H1 (cell line): ENCODE measurements around the gene PREX1. TPM values are rescaled to one million over a fixed set of nuclear protein-coding genes. Genes with fewer than 3 reads are reported as not detected.

Source experiments
- ASH2L ChIP-seq: fragments of 200-600, 300-600 bp; sonication (generic); IDR thresholded peaks from one replicate; pipeline ENCODE4 v1.7.1; 2017; ENCODE audit warnings: low read length
- EP300 ChIP-seq, 2 experiments: IDR thresholded peaks; 1 replicate in 1 of 2; 2 replicates in 1 of 2; pipeline ENCODE4 v1.6.1; 2011 to 2012; ENCODE audit warnings: low read depth in 2 of 2, low read length in 2 of 2, mild to moderate bottlenecking in 2 of 2, borderline replicate concordance in 1 of 2, inconsistent platforms in 1 of 2, moderate library complexity in 1 of 2
- FOSL1 ChIP-seq: IDR thresholded peaks from 2 replicates; pipeline ENCODE4 v1.6.1; 2011; ENCODE audit warnings: mild to moderate bottlenecking, low read depth, low read length, moderate library complexity; ENCODE audit not compliant: insufficient read depth
- HDAC6 ChIP-seq: IDR thresholded peaks from one replicate; pipeline ENCODE4 v1.7.1; 2012; ENCODE audit warnings: low read depth, mild to moderate bottlenecking, inconsistent platforms, low read length, moderate library complexity
- JUN ChIP-seq: IDR thresholded peaks from 2 replicates; pipeline ENCODE4 v1.6.1; 2011; ENCODE audit warnings: low read depth, mild to moderate bottlenecking, improper control_type of control experiment, low read length
- KDM5A ChIP-seq: fragments of 200-600 bp; IDR thresholded peaks from 2 replicates; pipeline ENCODE4 v1.7.1; 2012; ENCODE audit warnings: mild to moderate bottlenecking, low read length, inconsistent platforms, mixed read lengths
- NANOG ChIP-seq: IDR thresholded peaks from 2 replicates; pipeline ENCODE4 v1.6.1; 2011; ENCODE audit warnings: low read length, low read depth, mild to moderate bottlenecking, inconsistent platforms; ENCODE audit not compliant: insufficient read depth, poor library complexity, severe bottlenecking
- TAF7 ChIP-seq: optimal IDR thresholded peaks from 2 replicates; pipeline ENCODE3; 2011; ENCODE audit warnings: low read depth, mild to moderate bottlenecking, inconsistent platforms, low read length, moderate library complexity, borderline replicate concordance
- polyA plus RNA-seq, 7 experiments: library from polyadenylated mRNA; depleted of rRNA in 3 of 7; stranded (reverse) in 5 of 7; unstranded in 2 of 7; fragments of >200 nt in 5 of 7; fragments of 200-250 nt in 2 of 7; gene quantifications; 1 replicate in 5 of 7; 2 replicates in 1 of 7; 4 replicates in 1 of 7; pipeline versions ENCODE4 v1.2.1 to v1.2.3, GENCODE V29; 2011 to 2013; ENCODE audit warnings: missing spikeins in 2 of 7, mixed read lengths in 2 of 7
- total RNA-seq: library from RNA; stranded (reverse); fragmentation: NEBNext Ultra II Directional; extraction: Animal tissue kit (Norgen Biotek cat#: 25700); gene quantifications from 2 replicates; pipeline ENCODE4 v1.2.1, GENCODE V29; 2021
- TF ChIP-seq, protein P1 (sequence below): IDR thresholded peaks from 2 replicates; pipeline ENCODE4 v1.6.1; 2012; ENCODE audit warnings: inconsistent platforms

Gene PREX1
- total and polyA plus RNA-seq, 2 of the 8 experiments (the other 6 are each of a cell fraction or from before 2014, with no cell fraction given), result 10.7 to 12.8 TPM

- no peak for TF ChIP-seq EP300 (IDR thresholded peaks at IDR 0.05; ENCODE audit: borderline replicate concordance in 1 of 2, low read depth in 2 of 2, low read length in 2 of 2)
- TF ChIP-seq, protein P1, sequence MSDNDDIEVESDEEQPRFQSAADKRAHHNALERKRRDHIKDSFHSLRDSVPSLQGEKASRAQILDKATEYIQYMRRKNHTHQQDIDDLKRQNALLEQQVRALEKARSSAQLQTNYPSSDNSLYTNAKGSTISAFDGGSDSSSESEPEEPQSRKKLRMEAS, result no peak
- TF ChIP-seq ASH2L, result no peak
- TF ChIP-seq KDM5A, result no peak
- TF ChIP-seq JUN, result no peak
- TF ChIP-seq FOSL1, result no peak
- TF ChIP-seq TAF7, result no peak
- TF ChIP-seq NANOG, result no peak
- TF ChIP-seq HDAC6, result no peak
- TF ChIP-seq, all 59 proteins: peak for 0
Measured at GRCh38 chr20:48679011-48679410, 148.8 kb downstream of the PREX1 start (continued).
